CD14-positive monocyte (primary cell): ENCODE measurements around the gene IL18RAP. TPM values are rescaled to one million over a fixed set of nuclear protein-coding genes. Genes with fewer than 3 reads are reported as not detected.

Experiments
- DNase-seq, 3 donors: peaks; one replicate each; pipeline ENCODE4 v3.0.0-alpha.2; 2011 to 2022
- H2AFZ ChIP-seq: 2 replicates; pipeline ENCODE4 v1.6.0; 2012; ENCODE audit warnings: mild to moderate bottlenecking, low read depth, low read length, inconsistent platforms; ENCODE audit not compliant: insufficient read depth, poor library complexity, severe bottlenecking
- H3K27ac ChIP-seq, 2 donors: 1 replicate in 1 of 2; 2 replicates in 1 of 2; pipeline ENCODE4 v1.5.1; 2012 to 2013; ENCODE audit warnings: low read length in 2 of 2, control low read depth in 1 of 2, inconsistent platforms in 1 of 2, low read depth in 1 of 2, mild to moderate bottlenecking in 1 of 2
- H3K27me3 ChIP-seq, 2 donors: one replicate each; pipeline versions ENCODE4 v1.6.0 to v1.6.1; 2011 to 2013; ENCODE audit warnings: low read length in 2 of 2; ENCODE audit not compliant: control insufficient read depth in 2 of 2, insufficient read depth in 2 of 2
- H3K36me3 ChIP-seq, 2 donors: replicated peaks in 1 of 2; 1 replicate in 1 of 2; 2 replicates in 1 of 2; pipeline versions ENCODE4 v1.5.1 to v1.6.1; 2012 to 2013; ENCODE audit warnings: low read length in 2 of 2, control low read depth in 1 of 2, inconsistent platforms in 1 of 2, mild to moderate bottlenecking in 1 of 2; ENCODE audit not compliant: insufficient read depth in 2 of 2, control insufficient read depth in 1 of 2
- H3K4me1 ChIP-seq, 2 donors: 1 replicate in 1 of 2; 2 replicates in 1 of 2; pipeline versions ENCODE4 v1.5.1 to v1.6.1; 2012 to 2013; ENCODE audit warnings: low read length in 2 of 2, control low read depth in 1 of 2, inconsistent platforms in 1 of 2, mild to moderate bottlenecking in 1 of 2, moderate library complexity in 1 of 2; ENCODE audit not compliant: insufficient read depth in 2 of 2, control insufficient read depth in 1 of 2
- H3K4me2 ChIP-seq: replicated peaks from 2 replicates; pipeline ENCODE3; 2012; ENCODE audit warnings: low read length, moderate library complexity, mild to moderate bottlenecking; ENCODE audit not compliant: poor library complexity, severe bottlenecking; ENCODE audit errors: extremely low read depth
- H3K4me3 ChIP-seq, 3 experiments: fragments of 200-600 bp in 1 of 3; sonication (generic) in 1 of 3; replicated peaks in 1 of 3; 1 replicate in 2 of 3; 2 replicates in 1 of 3; pipeline ENCODE4 v1.5.1; 2011 to 2013; ENCODE audit warnings: low read length in 3 of 3, mild to moderate bottlenecking in 3 of 3, control low read depth in 2 of 3, low read depth in 2 of 3, inconsistent platforms in 1 of 3, moderate library complexity in 1 of 3
- H3K79me2 ChIP-seq: 2 replicates; pipeline ENCODE4 v1.6.0; 2012; ENCODE audit warnings: mild to moderate bottlenecking, control low read depth, inconsistent platforms, low read length, moderate library complexity; ENCODE audit not compliant: insufficient read depth
- H3K9ac ChIP-seq: 2 replicates; pipeline ENCODE4 v1.6.0; 2017; ENCODE audit warnings: low read length, mild to moderate bottlenecking; ENCODE audit not compliant: insufficient read depth, poor library complexity, severe bottlenecking
- H3K9me3 ChIP-seq, 2 donors: replicated peaks in 1 of 2; 1 replicate in 1 of 2; 2 replicates in 1 of 2; pipeline versions ENCODE4 v1.5.1 to v1.6.1; 2012 to 2013; ENCODE audit warnings: low read length in 2 of 2, control low read depth in 1 of 2; ENCODE audit not compliant: control insufficient read depth in 1 of 2, insufficient read depth in 1 of 2
- H4K20me1 ChIP-seq: 2 replicates; pipeline ENCODE4 v1.6.0; 2012; ENCODE audit warnings: mild to moderate bottlenecking, low read length, control low read depth, moderate library complexity; ENCODE audit not compliant: insufficient read depth
- H3K27ac Mint-ChIP-seq, 7 donors: one replicate each; pipeline ENCODE4 v1.8.0; 2020; ENCODE audit warnings: mild to moderate bottlenecking in 7 of 7, mixed read lengths in 7 of 7, moderate library complexity in 6 of 7, inconsistent platforms in 2 of 7
- H3K27me3 Mint-ChIP-seq, 3 donors: one replicate each; pipeline ENCODE4 v1.8.0; 2021 to 2022; ENCODE audit warnings: low read depth in 3 of 3, mild to moderate bottlenecking in 3 of 3, mixed read lengths in 3 of 3, moderate library complexity in 3 of 3, inconsistent platforms in 1 of 3
- H3K36me3 Mint-ChIP-seq, 2 donors: one replicate each; pipeline ENCODE4 v1.8.0; 2020; ENCODE audit warnings: mixed read lengths in 2 of 2, inconsistent platforms in 1 of 2, mild to moderate bottlenecking in 1 of 2
- H3K4me1 Mint-ChIP-seq: one replicate; pipeline ENCODE4 v1.8.0; 2020; ENCODE audit warnings: mild to moderate bottlenecking, mixed read lengths
- H3K4me3 Mint-ChIP-seq, 2 donors: one replicate each; pipeline ENCODE4 v1.8.0; 2020; ENCODE audit warnings: mild to moderate bottlenecking in 2 of 2, mixed read lengths in 2 of 2, moderate library complexity in 1 of 2
- H3K9me3 Mint-ChIP-seq, 7 donors: one replicate each; pipeline ENCODE4 v1.8.0; 2020 to 2022; ENCODE audit warnings: mixed read lengths in 7 of 7, mild to moderate bottlenecking in 6 of 7, moderate library complexity in 6 of 7, inconsistent platforms in 2 of 7
- CTCF ChIP-seq: fragments of 200-600 bp; IDR thresholded peaks from one replicate; pipeline ENCODE4 v1.8.0; 2022; ENCODE audit warnings: antibody characterized with exemption, mild to moderate bottlenecking
- WGBS: methylation state at CpG from one replicate; pipeline ENCODE4 v1.1.5; 2013; ENCODE audit warnings: missing lambda C conversion rate; ENCODE audit not compliant: insufficient coverage; 5-methylcytosine and 5-hydroxymethylcytosine counted together
- intact Hi-C, 2 donors: fragments of 100-400 bp; cut with micrococcal nuclease; formaldehyde crosslinking; loops; one replicate each; pipeline versions ENCODE4 v1.15.0 to v1.15.1; 2023
- polyA plus RNA-seq, 3 donors: library from polyadenylated mRNA; depleted of rRNA in 1 of 3; unstranded in 2 of 3; stranded (reverse) in 1 of 3; fragments of 300-500 nt in 2 of 3; fragments of >200 nt in 1 of 3; fragmentation: Illumina TruSeq in 2 of 3; gene quantifications; 1 replicate in 2 of 3; 2 replicates in 1 of 3; pipeline ENCODE4 v1.2.3, GENCODE V29; 2012 to 2021

The IL18RAP gene
- polyA plus RNA-seq, 3 donors, result 0.24 TPM; not detected in 2

- no peak overlapping the region for H3K27ac Mint-ChIP-seq
- no peaks in the 10 kb centered on the region for H3K36me3 Mint-ChIP-seq
- H3K79me2 ChIP-seq, result no peaks in the 10 kb centered on the region
- no peaks in the 10 kb centered on the region for H3K27me3 ChIP-seq
- H3K4me3 Mint-ChIP-seq, result no peak overlapping the region
- no peaks in the 10 kb centered on the region for H4K20me1 ChIP-seq
- no peak overlapping the region for H3K4me3 ChIP-seq
- no peak overlapping the region for H2AFZ ChIP-seq
- no peak for DNase-seq
- H3K4me1 Mint-ChIP-seq, result peaks cover 8% of the 10 kb centered on the region
- no peak overlapping the region for H3K4me2 ChIP-seq
- H3K27me3 Mint-ChIP-seq, result peaks cover 0 to 1% (median 0%) of the 10 kb centered on the region in 3 donors
- no peaks in the 10 kb centered on the region for H3K9me3 ChIP-seq
- intact Hi-C loops, result no loop called here
- H3K27ac ChIP-seq, result no peak overlapping the region
- H3K9ac ChIP-seq, result no peak overlapping the region
- no peaks in the 10 kb centered on the region for H3K9me3 Mint-ChIP-seq
- no peaks in the 10 kb centered on the region for H3K36me3 ChIP-seq
- peaks cover 0 to 4% of the 10 kb centered on the region in 2 donors for H3K4me1 ChIP-seq
- TF ChIP-seq CTCF, result no peak
- 80% methylated on average over 5 of the region's 7 CpGs for WGBS
These were observed 23.3 kb upstream of the IL18RAP start for GRCh38 chr2:102399499-102400141.

- H3K9ac ChIP-seq, result no peak overlapping the region
- Mint-ChIP-seq H3K4me1 (peaks cover 8% of the 10 kb centered on the region), H3K27ac (no peak overlapping the region), H3K27me3 (peaks cover 0 to 1% (median 0%) of the 10 kb centered on the region in 3 donors), H3K4me3 (no peak overlapping the region), H3K36me3 (no peaks in the 10 kb centered on the region), H3K9me3 (no peaks in the 10 kb centered on the region)
- no peaks in the 10 kb centered on the region for H4K20me1 ChIP-seq
- TF ChIP-seq CTCF, result no peak
- no peaks in the 10 kb centered on the region for H3K79me2 ChIP-seq
- H3K27me3 ChIP-seq, result no peaks in the 10 kb centered on the region
- H2AFZ ChIP-seq, result no peak overlapping the region
- H3K4me2 ChIP-seq, result no peak overlapping the region
- DNase-seq, result peak in 2 of 3 donors; percentile 5 to 13
- peaks cover 0 to 4% of the 10 kb centered on the region in 2 donors for H3K4me1 ChIP-seq
- no peak overlapping the region for H3K27ac ChIP-seq
- no peaks in the 10 kb centered on the region for H3K9me3 ChIP-seq
- H3K36me3 ChIP-seq, result no peaks in the 10 kb centered on the region
- no peak overlapping the region for H3K4me3 ChIP-seq
- intact Hi-C loops, result no loop called here
These were observed 21.5 kb upstream of the IL18RAP start for GRCh38 chr2:102401456-102401855.
